Ishikawa (cell line): ENCODE data around the gene CELF2.

ENCODE experiments used
- CEBPB ChIP-seq: IDR thresholded peaks from 2 replicates; pipeline ENCODE4 v1.6.1; 2012
- CREB1 ChIP-seq: IDR thresholded peaks from 2 replicates; pipeline ENCODE4 v1.6.1; 2012; ENCODE audit warnings: low read depth
- EGR1 ChIP-seq: IDR thresholded peaks from 2 replicates; pipeline ENCODE4 v1.6.1; 2012
- EP300 ChIP-seq: IDR thresholded peaks from 2 replicates; pipeline ENCODE4 v1.6.1; 2012; ENCODE audit warnings: borderline replicate concordance
- FOXM1 ChIP-seq: IDR thresholded peaks from 2 replicates; pipeline ENCODE4 v1.6.1; 2012; ENCODE audit warnings: low read depth, borderline replicate concordance
- RAD21 ChIP-seq: IDR thresholded peaks from 2 replicates; pipeline ENCODE4 v1.6.1; 2012; ENCODE audit warnings: low read depth
- TAF1 ChIP-seq: IDR thresholded peaks from 2 replicates; pipeline ENCODE4 v1.6.1; 2012; ENCODE audit warnings: low read depth, mild to moderate bottlenecking
- TCF12 ChIP-seq: IDR thresholded peaks from 2 replicates; pipeline ENCODE4 v1.6.1; 2012; ENCODE audit warnings: low read depth
- TEAD4 ChIP-seq: IDR thresholded peaks from 2 replicates; pipeline ENCODE4 v1.6.1; 2012
- YY1 ChIP-seq: IDR thresholded peaks from 2 replicates; pipeline ENCODE4 v1.6.1; 2012; ENCODE audit warnings: low read depth
- ZBTB7A ChIP-seq: IDR thresholded peaks from 2 replicates; pipeline ENCODE4 v1.6.1; 2012; ENCODE audit warnings: low read depth
- TF ChIP-seq, protein P1 (sequence below): IDR thresholded peaks from 2 replicates; pipeline ENCODE4 v1.6.1; 2012; ENCODE audit warnings: low read depth, mild to moderate bottlenecking
- TF ChIP-seq, protein P2 (sequence below): IDR thresholded peaks from 2 replicates; pipeline ENCODE4 v1.6.1; 2012
- TF ChIP-seq, protein P3 (sequence below): IDR thresholded peaks from 2 replicates; pipeline ENCODE4 v1.6.1; 2012

DNA sequence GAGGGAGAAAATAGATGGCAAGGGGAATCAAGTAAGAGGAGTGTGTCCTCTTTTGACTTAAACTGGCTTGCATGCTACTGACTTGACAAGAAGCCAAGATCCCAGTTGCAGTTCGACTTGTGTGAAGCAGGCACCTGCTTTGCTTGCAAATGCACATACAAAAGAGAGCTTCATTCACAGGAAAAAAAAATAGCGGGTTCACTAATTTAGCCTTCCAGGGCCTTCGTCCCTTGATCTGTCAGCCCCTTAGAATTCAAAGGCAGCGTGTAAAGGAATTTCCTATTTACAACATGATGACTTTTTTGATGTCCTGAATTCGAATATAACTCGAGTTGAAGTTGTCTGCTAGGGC lies 192.1 kb downstream of the CELF2 start:
- TF ChIP-seq, protein P1, sequence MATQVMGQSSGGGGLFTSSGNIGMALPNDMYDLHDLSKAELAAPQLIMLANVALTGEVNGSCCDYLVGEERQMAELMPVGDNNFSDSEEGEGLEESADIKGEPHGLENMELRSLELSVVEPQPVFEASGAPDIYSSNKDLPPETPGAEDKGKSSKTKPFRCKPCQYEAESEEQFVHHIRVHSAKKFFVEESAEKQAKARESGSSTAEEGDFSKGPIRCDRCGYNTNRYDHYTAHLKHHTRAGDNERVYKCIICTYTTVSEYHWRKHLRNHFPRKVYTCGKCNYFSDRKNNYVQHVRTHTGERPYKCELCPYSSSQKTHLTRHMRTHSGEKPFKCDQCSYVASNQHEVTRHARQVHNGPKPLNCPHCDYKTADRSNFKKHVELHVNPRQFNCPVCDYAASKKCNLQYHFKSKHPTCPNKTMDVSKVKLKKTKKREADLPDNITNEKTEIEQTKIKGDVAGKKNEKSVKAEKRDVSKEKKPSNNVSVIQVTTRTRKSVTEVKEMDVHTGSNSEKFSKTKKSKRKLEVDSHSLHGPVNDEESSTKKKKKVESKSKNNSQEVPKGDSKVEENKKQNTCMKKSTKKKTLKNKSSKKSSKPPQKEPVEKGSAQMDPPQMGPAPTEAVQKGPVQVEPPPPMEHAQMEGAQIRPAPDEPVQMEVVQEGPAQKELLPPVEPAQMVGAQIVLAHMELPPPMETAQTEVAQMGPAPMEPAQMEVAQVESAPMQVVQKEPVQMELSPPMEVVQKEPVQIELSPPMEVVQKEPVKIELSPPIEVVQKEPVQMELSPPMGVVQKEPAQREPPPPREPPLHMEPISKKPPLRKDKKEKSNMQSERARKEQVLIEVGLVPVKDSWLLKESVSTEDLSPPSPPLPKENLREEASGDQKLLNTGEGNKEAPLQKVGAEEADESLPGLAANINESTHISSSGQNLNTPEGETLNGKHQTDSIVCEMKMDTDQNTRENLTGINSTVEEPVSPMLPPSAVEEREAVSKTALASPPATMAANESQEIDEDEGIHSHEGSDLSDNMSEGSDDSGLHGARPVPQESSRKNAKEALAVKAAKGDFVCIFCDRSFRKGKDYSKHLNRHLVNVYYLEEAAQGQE: no peak
- TF ChIP-seq FOXM1 (no peak), EP300 (no peak), TCF12 (no peak), RAD21 (no peak), CEBPB (no peak), CREB1 (no peak), TAF1 (no peak), YY1 (no peak), TEAD4 (no peak), EGR1 (no peak), ZBTB7A (no peak)
- TF ChIP-seq, protein P2, sequence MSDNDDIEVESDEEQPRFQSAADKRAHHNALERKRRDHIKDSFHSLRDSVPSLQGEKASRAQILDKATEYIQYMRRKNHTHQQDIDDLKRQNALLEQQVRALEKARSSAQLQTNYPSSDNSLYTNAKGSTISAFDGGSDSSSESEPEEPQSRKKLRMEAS: no peak
- TF ChIP-seq, protein P3, sequence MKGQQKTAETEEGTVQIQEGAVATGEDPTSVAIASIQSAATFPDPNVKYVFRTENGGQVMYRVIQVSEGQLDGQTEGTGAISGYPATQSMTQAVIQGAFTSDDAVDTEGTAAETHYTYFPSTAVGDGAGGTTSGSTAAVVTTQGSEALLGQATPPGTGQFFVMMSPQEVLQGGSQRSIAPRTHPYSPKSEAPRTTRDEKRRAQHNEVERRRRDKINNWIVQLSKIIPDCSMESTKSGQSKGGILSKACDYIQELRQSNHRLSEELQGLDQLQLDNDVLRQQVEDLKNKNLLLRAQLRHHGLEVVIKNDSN: no peak
